HepG2 (cell line): ENCODE data around the gene ZNF367. TPM values are rescaled to one million over a fixed set of nuclear protein-coding genes. Genes with fewer than 3 reads are reported as not detected.

Source experiments
- EEA1 ChIP-seq: sonication (generic); formaldehyde crosslinking; IDR thresholded peaks from 2 replicates; pipeline ENCODE4 v1.5.1; 2020; ENCODE audit warnings: mild to moderate bottlenecking, missing genetic modification reagents, borderline replicate concordance
- ELF1 ChIP-seq: sonication (generic); formaldehyde crosslinking; IDR thresholded peaks from 2 replicates; pipeline ENCODE4 v1.4.0; 2020; ENCODE audit warnings: missing genetic modification reagents
- GTF3A ChIP-seq: sonication (generic); formaldehyde crosslinking; conservative IDR thresholded peaks from 2 replicates; pipeline ENCODE4 v1.4.0; 2020; ENCODE audit warnings: mild to moderate bottlenecking, missing genetic modification reagents
- HNF4A ChIP-seq: sonication (generic); formaldehyde crosslinking; IDR thresholded peaks from 2 replicates; pipeline ENCODE4 v1.4.0; 2020; ENCODE audit warnings: missing genetic modification reagents
- IKZF1 ChIP-seq: fragments of 450-650 bp; IDR thresholded peaks from 2 replicates; pipeline ENCODE4 v1.7.1; 2016
- MLX ChIP-seq: IDR thresholded peaks from 2 replicates; pipeline ENCODE4 v1.6.1; 2016
- PAXIP1 ChIP-seq: sonication (generic); formaldehyde crosslinking; conservative IDR thresholded peaks from 2 replicates; pipeline ENCODE4 v1.4.0; 2020; ENCODE audit warnings: mild to moderate bottlenecking, missing genetic modification reagents, moderate library complexity
- PBX2 ChIP-seq: IDR thresholded peaks from 2 replicates; pipeline ENCODE4 v1.6.1; 2016; ENCODE audit warnings: control low read depth
- SMC3 ChIP-seq: IDR thresholded peaks from 2 replicates; pipeline ENCODE4 v1.6.1; 2011; ENCODE audit warnings: low read length, improper control_type of control experiment
- SOX13 ChIP-seq, 3 experiments: fragments of 450-650 bp in 1 of 3; sonication (generic) in 1 of 3; formaldehyde crosslinking in 1 of 3; IDR thresholded peaks in 2 of 3; conservative IDR thresholded peaks in 1 of 3; 2 replicates each; pipeline versions ENCODE4 v1.5.0 to v1.6.1; 2016 to 2020; ENCODE audit warnings: antibody characterized with exemption in 1 of 3, mild to moderate bottlenecking in 1 of 3, missing compliant biosample characterization in 1 of 3, missing genetic modification reagents in 1 of 3, moderate library complexity in 1 of 3
- SP5 ChIP-seq: IDR thresholded peaks from 2 replicates; pipeline ENCODE4 v1.6.1; 2016; ENCODE audit warnings: low read depth, borderline replicate concordance
- ZBTB7A ChIP-seq: sonication (generic); formaldehyde crosslinking; IDR thresholded peaks from 2 replicates; pipeline ENCODE4 v1.8.0; 2022; ENCODE audit warnings: mild to moderate bottlenecking, missing genetic modification reagents
- ZFX ChIP-seq: sonication (generic); formaldehyde crosslinking; IDR thresholded peaks from 2 replicates; pipeline ENCODE4 v1.4.0; 2020; ENCODE audit warnings: mild to moderate bottlenecking, low read depth, missing genetic modification reagents, moderate library complexity
- ZNF101 ChIP-seq: sonication (generic); formaldehyde crosslinking; IDR thresholded peaks from 2 replicates; pipeline ENCODE4 v1.4.0; 2020; ENCODE audit warnings: mild to moderate bottlenecking, low read depth, missing genetic modification reagents, borderline replicate concordance
- ZNF558 ChIP-seq: sonication (generic); formaldehyde crosslinking; IDR thresholded peaks from 2 replicates; pipeline ENCODE4 v1.9.0; 2022; ENCODE audit warnings: mild to moderate bottlenecking, missing genetic modification reagents, borderline replicate concordance
- ZUFSP ChIP-seq: sonication (generic); formaldehyde crosslinking; IDR thresholded peaks from 2 replicates; pipeline ENCODE4 v1.9.0; 2021; ENCODE audit warnings: missing genetic modification reagents, mild to moderate bottlenecking, borderline replicate concordance
- polyA plus RNA-seq, 8 experiments: library from polyadenylated mRNA; depleted of rRNA in 3 of 8; stranded (reverse) in 7 of 8; unstranded in 1 of 8; fragments of >200 nt; fragmentation: Illumina TruSeq in 4 of 8; extraction: Trizol in 4 of 8; gene quantifications; 2 replicates each; pipeline versions ENCODE4 v1.2.1 to v1.2.3, GENCODE V29; 2011 to 2016; ENCODE audit warnings: low read depth in 4 of 8, missing spikeins in 1 of 8, mixed read lengths in 1 of 8; ENCODE audit not compliant: insufficient read depth in 1 of 8
- total RNA-seq, 5 experiments: library from RNA; depleted of rRNA; stranded (reverse); fragments of >200 nt; fragmentation: Illumina TruSeq; extraction: Trizol; gene quantifications; 2 replicates each; pipeline ENCODE4 v1.2.3, GENCODE V29; 2016; ENCODE audit warnings: low read depth in 1 of 5
- TF ChIP-seq, protein P1 (sequence below): fragments of 450-650 bp; IDR thresholded peaks from 2 replicates; pipeline ENCODE4 v1.6.1; 2017
- TF ChIP-seq, protein P2 (sequence below), 2 experiments: IDR thresholded peaks; 2 replicates each; pipeline ENCODE4 v1.6.1; 2011 to 2012; ENCODE audit warnings: low read length in 2 of 2, borderline replicate concordance in 1 of 2, low read depth in 1 of 2, mild to moderate bottlenecking in 1 of 2, moderate library complexity in 1 of 2

ZNF367 gene
- total and polyA plus RNA-seq, 2 of the 13 experiments (the other 11 are each of a cell fraction or from before 2014, with no cell fraction given): 2.9 to 7.7 TPM

DNA sequence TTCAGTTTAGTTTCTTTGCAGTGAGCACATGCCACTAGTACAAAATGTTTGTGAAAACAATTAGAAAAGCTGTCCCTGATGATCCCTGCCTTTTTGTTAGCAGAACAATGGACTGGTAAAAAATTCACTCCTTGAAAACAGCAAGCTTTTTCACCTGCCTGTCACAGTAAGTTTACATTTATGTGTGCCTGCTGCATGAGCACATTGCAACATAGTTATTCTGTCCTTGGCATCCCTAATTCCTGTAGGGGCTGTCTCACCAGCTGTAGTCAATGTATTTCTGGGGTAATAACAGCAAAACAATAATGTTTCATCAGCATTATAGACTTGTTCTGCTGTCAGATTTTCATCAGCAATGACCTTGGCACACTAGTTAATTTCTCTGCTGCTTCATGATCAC, 11.6 kb upstream of the ZNF367 start (continued):
- TF ChIP-seq, protein P1, sequence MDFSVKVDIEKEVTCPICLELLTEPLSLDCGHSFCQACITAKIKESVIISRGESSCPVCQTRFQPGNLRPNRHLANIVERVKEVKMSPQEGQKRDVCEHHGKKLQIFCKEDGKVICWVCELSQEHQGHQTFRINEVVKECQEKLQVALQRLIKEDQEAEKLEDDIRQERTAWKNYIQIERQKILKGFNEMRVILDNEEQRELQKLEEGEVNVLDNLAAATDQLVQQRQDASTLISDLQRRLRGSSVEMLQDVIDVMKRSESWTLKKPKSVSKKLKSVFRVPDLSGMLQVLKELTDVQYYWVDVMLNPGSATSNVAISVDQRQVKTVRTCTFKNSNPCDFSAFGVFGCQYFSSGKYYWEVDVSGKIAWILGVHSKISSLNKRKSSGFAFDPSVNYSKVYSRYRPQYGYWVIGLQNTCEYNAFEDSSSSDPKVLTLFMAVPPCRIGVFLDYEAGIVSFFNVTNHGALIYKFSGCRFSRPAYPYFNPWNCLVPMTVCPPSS: no peak
- no peak for TF ChIP-seq GTF3A (CRISPR knock-in tag)
- TF ChIP-seq ZNF558 (CRISPR knock-in tag): no peak
- TF ChIP-seq PAXIP1 (CRISPR knock-in tag): no peak
- no peak for TF ChIP-seq ZUFSP (CRISPR knock-in tag)
- TF ChIP-seq, protein P2, sequence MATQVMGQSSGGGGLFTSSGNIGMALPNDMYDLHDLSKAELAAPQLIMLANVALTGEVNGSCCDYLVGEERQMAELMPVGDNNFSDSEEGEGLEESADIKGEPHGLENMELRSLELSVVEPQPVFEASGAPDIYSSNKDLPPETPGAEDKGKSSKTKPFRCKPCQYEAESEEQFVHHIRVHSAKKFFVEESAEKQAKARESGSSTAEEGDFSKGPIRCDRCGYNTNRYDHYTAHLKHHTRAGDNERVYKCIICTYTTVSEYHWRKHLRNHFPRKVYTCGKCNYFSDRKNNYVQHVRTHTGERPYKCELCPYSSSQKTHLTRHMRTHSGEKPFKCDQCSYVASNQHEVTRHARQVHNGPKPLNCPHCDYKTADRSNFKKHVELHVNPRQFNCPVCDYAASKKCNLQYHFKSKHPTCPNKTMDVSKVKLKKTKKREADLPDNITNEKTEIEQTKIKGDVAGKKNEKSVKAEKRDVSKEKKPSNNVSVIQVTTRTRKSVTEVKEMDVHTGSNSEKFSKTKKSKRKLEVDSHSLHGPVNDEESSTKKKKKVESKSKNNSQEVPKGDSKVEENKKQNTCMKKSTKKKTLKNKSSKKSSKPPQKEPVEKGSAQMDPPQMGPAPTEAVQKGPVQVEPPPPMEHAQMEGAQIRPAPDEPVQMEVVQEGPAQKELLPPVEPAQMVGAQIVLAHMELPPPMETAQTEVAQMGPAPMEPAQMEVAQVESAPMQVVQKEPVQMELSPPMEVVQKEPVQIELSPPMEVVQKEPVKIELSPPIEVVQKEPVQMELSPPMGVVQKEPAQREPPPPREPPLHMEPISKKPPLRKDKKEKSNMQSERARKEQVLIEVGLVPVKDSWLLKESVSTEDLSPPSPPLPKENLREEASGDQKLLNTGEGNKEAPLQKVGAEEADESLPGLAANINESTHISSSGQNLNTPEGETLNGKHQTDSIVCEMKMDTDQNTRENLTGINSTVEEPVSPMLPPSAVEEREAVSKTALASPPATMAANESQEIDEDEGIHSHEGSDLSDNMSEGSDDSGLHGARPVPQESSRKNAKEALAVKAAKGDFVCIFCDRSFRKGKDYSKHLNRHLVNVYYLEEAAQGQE (IDR thresholded peaks at IDR 0.05; ENCODE audit: borderline replicate concordance in 1 of 2, low read depth in 1 of 2, low read length in 2 of 2): no peak
- TF ChIP-seq MLX (CRISPR knock-in tag): no peak
- no peak for TF ChIP-seq ZFX
- TF ChIP-seq IKZF1: no peak
- TF ChIP-seq ZBTB7A (CRISPR knock-in tag): no peak
- TF ChIP-seq EEA1 (CRISPR knock-in tag): no peak
- TF ChIP-seq ZNF101: no peak
- TF ChIP-seq SMC3: no peak
- no peak for TF ChIP-seq SP5 (CRISPR knock-in tag)
- TF ChIP-seq SOX13 (IDR thresholded peaks at IDR 0.05): no peak
- TF ChIP-seq SOX13 (CRISPR knock-in tag; conservative IDR thresholded peaks at IDR 0.05 in 1 of 2, IDR thresholded peaks at IDR 0.05 in 1 of 2): peak in 1 of 2 experiments; percentile 91; a peak in 2 of 4 replicates
- TF ChIP-seq ELF1 (CRISPR knock-in tag): no peak
- no peak for TF ChIP-seq HNF4A (CRISPR knock-in tag)
- peak; percentile 28; the same call in 1 of the 2 replicates for TF ChIP-seq PBX2 (CRISPR knock-in tag)
